DMS 273 (cell line): ENCODE measurements around the gene TIGIT.
"Not testable (repeated sequence)": the region's sequence is repeated elsewhere in the genome, so short reads cannot be mapped to it uniquely, and the experiment has no call there.

Experiments
- DNase-seq: peaks from one replicate; lab custom pipeline; 2025; ENCODE audit not compliant: unreplicated experiment; lab: John Stamatoyannopoulos, UW

Gene TIGIT

GRCh38 chr3:114293838-114294535 is at the start of gene TIGIT:
TIGIT (plus strand) TSS chr3:114294028; CDS start chr3:114294062, 34 bp downstream.
- no peak for DNase-seq

GRCh38 chr3:114252954-114253353 is 40.9 kb upstream of the TIGIT start:
- no peak for DNase-seq

- DNase-seq = no peak
These were observed 40.3 kb upstream of the TIGIT start for GRCh38 chr3:114253505-114253904.

- no peak for DNase-seq
These were observed 34.3 kb upstream of the TIGIT start for GRCh38 chr3:114259566-114259965.

- DNase-seq = no peak
These were observed 33.7 kb upstream of the TIGIT start for GRCh38 chr3:114260152-114260551.

- no peak for DNase-seq
These were observed 23.8 kb upstream of the TIGIT start for GRCh38 chr3:114270019-114270418.

- no peak for DNase-seq
These were observed 21.6 kb upstream of the TIGIT start for GRCh38 chr3:114272271-114272670.

GRCh38 chr3:114274929-114275328 is 18.9 kb upstream of the TIGIT start:
- no peak for DNase-seq

- DNase-seq = not testable (repeated sequence)
These were observed 17.0 kb upstream of the TIGIT start for GRCh38 chr3:114276856-114277255.

GRCh38 chr3:114284644-114285043 is 9.2 kb upstream of the TIGIT start:
- DNase-seq = no peak

GRCh38 chr3:114285648-114286230 is 8.1 kb upstream of the TIGIT start:
- no peak for DNase-seq

- no peak for DNase-seq
These were observed 7.6 kb upstream of the TIGIT start for GRCh38 chr3:114286266-114286665.

GRCh38 chr3:114290911-114291901 is 2.6 kb upstream of the TIGIT start:
- DNase-seq = peak; percentile 97

GRCh38 chr3:114294940-114295480 is 1.2 kb downstream of the TIGIT start:
- DNase-seq = no peak

- DNase-seq = no peak
These were observed 2.1 kb downstream of the TIGIT start for GRCh38 chr3:114295946-114296345.

GRCh38 chr3:114299421-114299820 is 5.6 kb downstream of the TIGIT start:
- DNase-seq = peak; percentile 78

- no peak for DNase-seq
These were observed 6.3 kb downstream of the TIGIT start for GRCh38 chr3:114299941-114300624.

GRCh38 chr3:114307222-114307830 is 13.5 kb downstream of the TIGIT start:
- no peak for DNase-seq

GRCh38 chr3:114307832-114308231 is 14.0 kb downstream of the TIGIT start:
- no peak for DNase-seq

- DNase-seq = no peak
These were observed 14.5 kb downstream of the TIGIT start for GRCh38 chr3:114308377-114308776.
